NB4 (cell line): ENCODE results near the gene STAM2.
"Not testable (repeated sequence)": the region's sequence is repeated elsewhere in the genome, so short reads cannot be mapped to it uniquely, and the experiment has no call there.

Experiments
- DNase-seq: peaks from one replicate; pipeline ENCODE4 v3.0.0; 2010; ENCODE audit warnings: low read depth
- H3K4me3 ChIP-seq: one replicate; pipeline ENCODE4 v1.5.1; 2011; ENCODE audit warnings: mild to moderate bottlenecking, low read depth, low read length, moderate library complexity
- MYC ChIP-seq: IDR thresholded peaks from 2 replicates; pipeline ENCODE4 v1.6.1; 2011; ENCODE audit warnings: low read depth, low read length
- POLR2A ChIP-seq: IDR thresholded peaks from 2 replicates; pipeline ENCODE4 v1.6.1; 2011; ENCODE audit warnings: mild to moderate bottlenecking; ENCODE audit not compliant: insufficient read length; ENCODE audit errors: extremely low read depth
- TF ChIP-seq, protein P1 (sequence below): IDR thresholded peaks from 2 replicates; pipeline ENCODE4 v1.6.1; 2011; ENCODE audit warnings: low read depth, low read length
- TF ChIP-seq, protein P2 (sequence below): IDR thresholded peaks from one replicate; pipeline ENCODE4 v1.5.1; 2012; ENCODE audit warnings: low read depth, low read length

The STAM2 gene

DNA sequence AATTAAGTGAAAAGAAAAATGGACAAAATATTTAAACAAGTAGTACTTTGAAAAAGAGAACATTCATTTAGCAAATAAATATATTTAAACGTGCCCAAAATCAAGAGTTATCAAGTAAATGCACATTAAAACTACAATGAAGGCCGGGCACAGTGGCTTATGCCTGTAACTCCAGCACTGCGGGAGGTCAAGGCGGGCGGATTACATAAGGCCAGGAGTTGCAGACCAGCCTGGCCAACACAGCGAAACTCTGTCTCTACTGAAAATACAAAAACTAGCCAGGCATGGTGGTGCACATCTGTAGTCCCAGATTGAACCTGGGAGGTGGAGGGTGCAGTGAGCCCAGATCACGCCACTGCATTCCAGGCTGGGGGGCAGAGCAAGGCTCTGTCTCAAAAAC, 9.8 kb downstream of the STAM2 start:
- no peak overlapping the region for H3K4me3 ChIP-seq
- DNase-seq: no peak
- TF ChIP-seq, protein P1, sequence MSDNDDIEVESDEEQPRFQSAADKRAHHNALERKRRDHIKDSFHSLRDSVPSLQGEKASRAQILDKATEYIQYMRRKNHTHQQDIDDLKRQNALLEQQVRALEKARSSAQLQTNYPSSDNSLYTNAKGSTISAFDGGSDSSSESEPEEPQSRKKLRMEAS: no peak
- TF ChIP-seq POLR2A (no peak), MYC (no peak)
- TF ChIP-seq, protein P2, sequence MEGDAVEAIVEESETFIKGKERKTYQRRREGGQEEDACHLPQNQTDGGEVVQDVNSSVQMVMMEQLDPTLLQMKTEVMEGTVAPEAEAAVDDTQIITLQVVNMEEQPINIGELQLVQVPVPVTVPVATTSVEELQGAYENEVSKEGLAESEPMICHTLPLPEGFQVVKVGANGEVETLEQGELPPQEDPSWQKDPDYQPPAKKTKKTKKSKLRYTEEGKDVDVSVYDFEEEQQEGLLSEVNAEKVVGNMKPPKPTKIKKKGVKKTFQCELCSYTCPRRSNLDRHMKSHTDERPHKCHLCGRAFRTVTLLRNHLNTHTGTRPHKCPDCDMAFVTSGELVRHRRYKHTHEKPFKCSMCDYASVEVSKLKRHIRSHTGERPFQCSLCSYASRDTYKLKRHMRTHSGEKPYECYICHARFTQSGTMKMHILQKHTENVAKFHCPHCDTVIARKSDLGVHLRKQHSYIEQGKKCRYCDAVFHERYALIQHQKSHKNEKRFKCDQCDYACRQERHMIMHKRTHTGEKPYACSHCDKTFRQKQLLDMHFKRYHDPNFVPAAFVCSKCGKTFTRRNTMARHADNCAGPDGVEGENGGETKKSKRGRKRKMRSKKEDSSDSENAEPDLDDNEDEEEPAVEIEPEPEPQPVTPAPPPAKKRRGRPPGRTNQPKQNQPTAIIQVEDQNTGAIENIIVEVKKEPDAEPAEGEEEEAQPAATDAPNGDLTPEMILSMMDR: no peak

DNA sequence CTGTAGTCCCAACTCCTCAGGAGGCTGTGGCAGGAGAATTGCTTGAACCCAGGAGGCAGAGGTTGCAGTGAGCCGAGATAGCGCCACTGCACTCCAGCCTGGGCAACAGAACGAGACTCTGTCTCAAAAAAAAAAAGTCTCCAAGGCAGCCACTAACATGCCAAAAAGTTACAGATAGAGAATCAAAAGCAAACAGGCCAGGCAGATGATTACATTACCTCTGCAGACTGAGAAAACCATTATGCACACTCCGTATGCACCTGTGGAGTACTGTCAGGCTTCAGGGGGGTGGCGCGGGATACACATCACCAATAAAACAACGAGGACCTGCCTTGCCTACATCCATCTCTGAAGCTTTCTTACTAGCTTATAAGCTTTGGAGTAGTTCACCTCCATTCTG, 10.3 kb downstream of the STAM2 start:
- no peak overlapping the region for H3K4me3 ChIP-seq
- DNase-seq: no peak
- TF ChIP-seq, protein P2: no peak
- TF ChIP-seq MYC (no peak), POLR2A (no peak)
- TF ChIP-seq, protein P1: no peak

DNA sequence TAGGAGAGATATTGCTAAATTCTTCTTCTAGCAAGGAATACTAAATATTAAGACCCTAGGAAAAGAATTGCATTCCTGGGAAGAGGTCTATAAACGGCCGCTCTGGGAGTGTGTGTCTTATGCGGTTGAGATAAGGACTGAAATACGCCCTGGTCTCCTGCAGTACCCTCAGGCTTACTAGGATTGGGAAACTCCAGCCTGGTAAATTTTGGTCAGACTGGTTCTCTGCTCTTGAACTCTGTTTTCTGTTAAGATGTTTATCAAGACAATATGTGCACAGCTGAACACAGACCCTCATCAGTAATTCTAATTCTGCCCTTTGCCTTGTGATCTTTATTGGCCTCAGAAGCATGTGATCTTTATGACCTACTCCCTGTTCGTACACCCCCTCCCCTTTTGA, 11.9 kb downstream of the STAM2 start:
- not testable (repeated sequence) for H3K4me3 ChIP-seq, DNase-seq

DNA sequence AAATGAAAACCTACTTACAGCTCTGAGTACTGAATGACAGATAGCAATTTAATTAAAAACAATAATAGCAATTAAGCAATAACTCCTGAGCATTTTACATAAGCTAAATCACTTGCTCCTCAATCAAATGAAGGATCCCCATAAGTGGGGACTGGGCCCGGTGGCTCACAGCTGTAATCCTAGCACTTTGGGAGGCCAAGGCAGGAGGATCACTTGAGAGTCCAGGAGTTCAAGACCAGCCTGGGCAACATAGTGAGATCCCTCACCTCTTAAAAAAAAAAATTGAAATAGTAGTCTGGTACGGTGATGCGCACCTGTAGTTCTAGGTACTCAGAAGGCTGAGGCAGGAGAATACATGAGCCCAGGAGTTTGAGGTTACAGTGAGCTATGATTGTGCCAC, 13.4 kb downstream of the STAM2 start:
- no peak for TF ChIP-seq MYC
- TF ChIP-seq, protein P1: no peak
- TF ChIP-seq, protein P2: no peak
- TF ChIP-seq POLR2A: no peak
- DNase-seq: no peak
- no peak overlapping the region for H3K4me3 ChIP-seq

DNA sequence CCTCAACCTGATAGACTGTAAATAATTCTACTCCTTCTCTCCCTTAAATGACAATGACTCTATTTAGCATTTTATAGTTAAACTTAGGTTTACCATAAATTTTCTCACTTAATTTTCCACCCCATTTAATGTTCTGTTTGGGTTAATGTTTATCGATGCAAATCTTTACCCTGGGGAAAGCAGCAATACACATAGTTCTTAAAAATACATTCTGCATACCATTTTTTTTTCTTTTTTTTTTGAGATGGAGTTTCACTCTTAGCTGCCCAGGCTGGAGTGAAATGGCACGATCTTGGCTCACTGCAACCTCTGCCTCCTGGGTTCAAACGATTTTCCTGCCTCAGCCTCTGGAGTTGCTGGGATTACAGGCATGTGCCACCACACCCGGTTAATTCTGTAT, 14.0 kb downstream of the STAM2 start:
- H3K4me3 ChIP-seq: no peak overlapping the region

DNA sequence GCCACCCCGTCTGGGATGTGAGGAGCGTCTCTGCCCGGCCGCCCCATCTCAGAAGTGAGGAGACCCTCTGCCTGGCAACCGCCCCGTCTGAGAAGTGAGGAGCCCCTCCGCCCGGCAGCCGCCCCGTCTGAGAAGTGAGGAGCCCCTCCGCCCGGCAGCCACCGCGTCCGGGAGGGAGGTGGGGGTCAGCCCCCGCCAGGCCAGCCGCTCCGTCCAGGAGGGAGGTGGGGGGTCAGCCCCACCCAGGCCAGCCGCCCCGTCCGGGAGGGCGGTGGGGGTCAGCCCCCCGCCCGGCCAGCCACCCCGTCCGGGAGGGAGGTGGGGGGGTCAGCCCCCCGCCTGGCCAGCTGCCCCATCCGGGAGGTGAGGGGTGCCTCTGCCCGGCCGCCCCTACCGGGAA, 15.2 kb downstream of the STAM2 start:
- DNase-seq, H3K4me3 ChIP-seq: not testable (repeated sequence)

More for the DNA sequence above, 14.0 kb downstream of the STAM2 start:
- TF ChIP-seq, protein P1: no peak
- TF ChIP-seq MYC (no peak), POLR2A (no peak)
- TF ChIP-seq, protein P2: no peak
- no peak for DNase-seq

DNA sequence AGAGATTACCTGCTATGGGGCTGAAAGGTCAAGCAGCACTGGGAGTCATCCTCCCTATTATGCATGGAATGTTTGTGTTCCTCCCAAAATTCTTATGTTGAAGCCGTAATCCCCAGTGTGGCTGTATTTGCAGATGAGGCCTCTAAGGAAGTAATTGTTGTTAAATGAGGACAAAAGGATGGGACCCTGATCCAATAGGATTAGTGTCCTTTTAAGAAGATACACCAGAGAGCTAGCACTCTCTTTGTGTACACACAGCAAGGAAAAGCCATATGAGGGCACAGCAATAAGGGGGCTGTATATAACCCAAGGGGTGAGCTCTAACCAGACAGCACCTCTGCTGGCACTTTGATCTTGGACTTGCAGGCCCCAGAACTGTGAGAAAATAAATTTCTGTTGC, 18.3 kb downstream of the STAM2 start:
- no peak overlapping the region for H3K4me3 ChIP-seq
- no peak for DNase-seq
- TF ChIP-seq, protein P1: no peak
- TF ChIP-seq, protein P2: no peak
- TF ChIP-seq MYC (no peak), POLR2A (no peak)
